Upper lobe of right lung (tissue), 1 donor: ENCODE results near the gene TM9SF2. TPM values are rescaled to one million over a fixed set of nuclear protein-coding genes. Genes with fewer than 3 reads are reported as not detected.

Experiments used
- ATAC-seq: fragments of 200-7000 bp; cut with Tn5 transposase; one replicate; pipeline ENCODE4 v1.9.1; 2020; ENCODE audit warnings: mild to moderate bottlenecking, moderate library complexity
- DNase-seq: peaks from one replicate; pipeline ENCODE4 v3.0.0-alpha.2; 2020
- H3K27ac ChIP-seq: fragments of 200-600 bp; one replicate; pipeline ENCODE4 v1.8.0; 2022
- H3K27me3 ChIP-seq: fragments of 200-600 bp; one replicate; pipeline ENCODE4 v1.8.0; 2022; ENCODE audit warnings: mild to moderate bottlenecking
- H3K36me3 ChIP-seq: fragments of 200-600 bp; one replicate; pipeline ENCODE4 v1.8.0; 2022
- H3K4me1 ChIP-seq: fragments of 200-600 bp; one replicate; pipeline ENCODE4 v1.8.0; 2022
- H3K4me3 ChIP-seq: fragments of 200-600 bp; one replicate; pipeline ENCODE4 v1.8.0; 2022; ENCODE audit warnings: mild to moderate bottlenecking
- H3K9me3 ChIP-seq: fragments of 200-600 bp; one replicate; pipeline ENCODE4 v1.8.0; 2022
- intact Hi-C: fragments of 100-400 bp; cut with DNase I; formaldehyde crosslinking; loops from one replicate; pipeline ENCODE4 v1.11.0; 2022
- total RNA-seq: library from RNA; stranded (reverse); fragmentation: NEBNext Ultra II Directional; extraction: Animal tissue kit (Norgen Biotek cat#: 25700); gene quantifications from one replicate; pipeline ENCODE4 v1.2.1, GENCODE V29; 2021
- TF ChIP-seq, protein P1 (sequence below): fragments of 200-600 bp; IDR thresholded peaks from one replicate; pipeline ENCODE4 v1.8.0; 2022; ENCODE audit warnings: antibody characterized with exemption
- donor health status: DM: no; HTN: yes; CAD: no; lungs with severe emphysema.

The TM9SF2 gene
- total RNA-seq, 1 donor from 2014 or later: 132 TPM

DNA sequence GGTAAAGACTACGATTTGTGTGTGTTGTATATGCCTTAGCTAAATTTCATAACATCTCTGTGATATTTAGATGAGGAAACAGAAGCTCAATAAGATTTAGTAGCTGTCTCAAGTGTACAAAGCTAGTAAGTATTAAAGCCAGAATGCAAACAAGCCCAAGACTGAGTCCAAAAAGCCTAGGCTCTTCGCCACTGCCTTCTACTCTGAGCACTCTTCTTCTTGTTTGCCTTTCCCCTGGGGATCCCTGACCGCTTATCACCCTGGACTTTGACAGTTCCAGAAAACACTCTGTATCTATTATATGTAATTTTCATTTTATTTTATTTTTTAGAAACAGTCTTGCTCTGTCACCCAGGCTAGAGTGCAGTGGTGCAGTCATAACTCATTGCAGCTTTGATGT lies 5.8 kb downstream of the TM9SF2 start:
- DNase-seq (no peak), ATAC-seq (no peak)
- Histone ChIP-seq H3K4me3 (no peak overlapping the region), H3K36me3 (peaks cover 9% of the 10 kb centered on the region), H3K4me1 (peaks cover 67% of the 10 kb centered on the region), H3K9me3 (no peaks in the 10 kb centered on the region), H3K27me3 (no peaks in the 10 kb centered on the region), H3K27ac (no peak overlapping the region)
- TF ChIP-seq, protein P1, sequence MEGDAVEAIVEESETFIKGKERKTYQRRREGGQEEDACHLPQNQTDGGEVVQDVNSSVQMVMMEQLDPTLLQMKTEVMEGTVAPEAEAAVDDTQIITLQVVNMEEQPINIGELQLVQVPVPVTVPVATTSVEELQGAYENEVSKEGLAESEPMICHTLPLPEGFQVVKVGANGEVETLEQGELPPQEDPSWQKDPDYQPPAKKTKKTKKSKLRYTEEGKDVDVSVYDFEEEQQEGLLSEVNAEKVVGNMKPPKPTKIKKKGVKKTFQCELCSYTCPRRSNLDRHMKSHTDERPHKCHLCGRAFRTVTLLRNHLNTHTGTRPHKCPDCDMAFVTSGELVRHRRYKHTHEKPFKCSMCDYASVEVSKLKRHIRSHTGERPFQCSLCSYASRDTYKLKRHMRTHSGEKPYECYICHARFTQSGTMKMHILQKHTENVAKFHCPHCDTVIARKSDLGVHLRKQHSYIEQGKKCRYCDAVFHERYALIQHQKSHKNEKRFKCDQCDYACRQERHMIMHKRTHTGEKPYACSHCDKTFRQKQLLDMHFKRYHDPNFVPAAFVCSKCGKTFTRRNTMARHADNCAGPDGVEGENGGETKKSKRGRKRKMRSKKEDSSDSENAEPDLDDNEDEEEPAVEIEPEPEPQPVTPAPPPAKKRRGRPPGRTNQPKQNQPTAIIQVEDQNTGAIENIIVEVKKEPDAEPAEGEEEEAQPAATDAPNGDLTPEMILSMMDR: no peak
- intact Hi-C loops: no loop called here

DNA sequence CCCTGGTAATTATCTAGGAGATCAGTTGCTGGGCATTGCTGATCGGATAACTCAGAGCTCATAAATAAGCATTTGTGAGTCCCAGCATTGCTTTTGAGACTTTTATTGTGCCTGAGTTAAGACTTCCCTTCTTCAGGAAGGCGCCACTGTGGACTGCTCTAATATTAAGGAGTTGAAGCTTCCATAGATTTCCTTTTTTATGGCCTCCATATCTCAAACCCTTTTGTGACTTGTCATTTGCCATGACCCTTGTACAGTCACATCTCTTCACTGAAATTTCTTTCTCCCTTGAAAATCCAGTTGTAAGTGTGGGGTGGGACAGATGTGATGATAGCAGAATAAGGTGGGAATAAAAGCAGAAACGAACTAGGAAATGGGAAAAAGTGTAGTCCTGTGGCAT lies 6.3 kb downstream of the TM9SF2 start:
- peaks cover 67% of the 10 kb centered on the region for H3K4me1 ChIP-seq
- TF ChIP-seq, protein P1: no peak

DNA sequence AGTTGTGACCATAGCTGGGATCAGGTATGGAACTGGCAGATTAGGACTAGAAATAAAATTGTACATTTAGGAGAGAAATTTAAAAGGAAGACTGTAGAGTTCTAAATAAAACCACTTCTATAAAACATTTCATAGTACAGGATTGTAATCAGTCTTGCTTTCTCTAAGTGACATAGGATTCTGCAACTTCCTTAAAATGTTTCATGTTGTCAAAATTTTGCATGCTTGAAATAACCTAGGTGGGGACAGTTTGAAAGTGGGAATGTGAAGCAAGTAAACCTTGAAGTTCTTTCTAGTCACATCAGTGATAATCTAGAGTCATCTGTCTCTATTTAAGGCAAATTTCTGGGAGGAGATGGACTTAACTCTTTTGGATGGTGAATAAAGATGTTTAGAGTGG lies 6.7 kb downstream of the TM9SF2 start:
- TF ChIP-seq, protein P1: no peak
- H3K36me3 ChIP-seq: peaks cover 9% of the 10 kb centered on the region
- H3K27ac ChIP-seq: no peak overlapping the region
- intact Hi-C loops: no loop called here
- DNase-seq (no peak), ATAC-seq (no peak)
- H3K27me3 ChIP-seq: no peaks in the 10 kb centered on the region
- H3K4me3 ChIP-seq: no peak overlapping the region
- peaks cover 67% of the 10 kb centered on the region for H3K4me1 ChIP-seq
- H3K9me3 ChIP-seq: no peaks in the 10 kb centered on the region

More for the DNA sequence above, 6.3 kb downstream of the TM9SF2 start:
- intact Hi-C loops: no loop called here
- Histone ChIP-seq H3K27ac (no peak overlapping the region), H3K4me3 (no peak overlapping the region), H3K27me3 (no peaks in the 10 kb centered on the region), H3K9me3 (no peaks in the 10 kb centered on the region), H3K36me3 (peaks cover 9% of the 10 kb centered on the region)
- ATAC-seq: no peak
- DNase-seq: no peak

DNA sequence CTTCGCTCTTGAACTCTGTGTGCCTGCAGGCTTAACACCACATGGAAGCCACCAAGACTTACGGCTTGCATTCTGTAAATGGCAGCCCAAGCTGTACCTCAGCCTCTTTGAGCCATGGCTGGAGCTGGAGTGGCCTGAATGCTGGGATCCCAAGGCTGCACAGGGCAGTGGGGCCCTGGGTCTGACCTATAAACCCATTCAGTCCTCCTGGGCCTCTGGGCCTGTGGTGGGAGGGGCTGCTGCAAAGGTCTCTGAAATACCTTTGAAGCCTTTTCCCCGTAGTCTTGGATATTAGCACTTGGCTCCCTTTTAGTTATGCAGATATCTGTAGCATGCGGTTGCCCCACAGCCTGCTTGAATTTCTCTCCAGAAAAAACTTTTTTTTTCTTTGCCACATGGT lies 8.2 kb downstream of the TM9SF2 start:
- ATAC-seq (no peak), DNase-seq (no peak)
- H3K9me3 ChIP-seq: no peaks in the 10 kb centered on the region
- peaks cover 57% of the 10 kb centered on the region for H3K4me1 ChIP-seq
- intact Hi-C loops: no loop called here
- H3K27me3 ChIP-seq: no peaks in the 10 kb centered on the region
- H3K4me3 ChIP-seq: no peak overlapping the region
- H3K36me3 ChIP-seq: peaks cover 9% of the 10 kb centered on the region
- no peak overlapping the region for H3K27ac ChIP-seq
- TF ChIP-seq, protein P1: no peak

DNA sequence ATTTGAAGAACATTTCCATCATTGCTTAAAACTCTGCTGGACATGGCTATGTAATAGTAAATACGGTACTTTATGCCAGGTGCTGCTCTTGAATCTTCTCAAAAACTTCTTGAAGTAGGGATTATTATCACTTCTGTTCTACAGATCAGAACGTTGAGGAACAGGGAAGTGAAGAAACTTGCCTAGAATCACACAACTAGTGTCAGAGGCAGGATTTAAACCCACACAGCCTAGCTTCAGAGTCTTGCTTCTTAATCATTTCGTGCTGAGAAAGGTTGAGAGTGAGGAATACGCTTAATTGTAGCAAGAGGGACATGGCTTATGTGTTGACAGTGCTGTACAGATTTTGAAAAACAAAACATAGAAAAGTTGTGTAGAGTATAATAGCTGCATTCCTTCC lies 13.5 kb downstream of the TM9SF2 start:
- intact Hi-C loops: no loop called here
- Histone ChIP-seq H3K4me3 (no peak overlapping the region), H3K9me3 (no peaks in the 10 kb centered on the region), H3K36me3 (peaks cover 21% of the 10 kb centered on the region), H3K27me3 (no peaks in the 10 kb centered on the region), H3K4me1 (peaks cover 41% of the 10 kb centered on the region), H3K27ac (no peak overlapping the region)
- TF ChIP-seq, protein P1: no peak
- DNase-seq: no peak
- peak; percentile 35 for ATAC-seq
